GM19025 (cell line): ENCODE data around the gene RRP7A.
"Not testable (repeated sequence)": the region's sequence is repeated elsewhere in the genome, so short reads cannot be mapped to it uniquely, and the experiment has no call there.

Experiments
- ATAC-seq: cut with Tn5 transposase; IDR thresholded peaks from one replicate; pipeline ENCODE4 v1.9.1; 2021; ENCODE audit warnings: mild to moderate bottlenecking, low read depth, moderate library complexity; ENCODE audit not compliant: unreplicated experiment

RRP7A gene

GRCh38 chr22:42536634-42537033, 17.0 kb upstream of the RRP7A start:
- ATAC-seq, result not testable (repeated sequence)

- ATAC-seq, result no peak
These were observed 16.6 kb upstream of the RRP7A start for GRCh38 chr22:42536166-42536565.

DNA sequence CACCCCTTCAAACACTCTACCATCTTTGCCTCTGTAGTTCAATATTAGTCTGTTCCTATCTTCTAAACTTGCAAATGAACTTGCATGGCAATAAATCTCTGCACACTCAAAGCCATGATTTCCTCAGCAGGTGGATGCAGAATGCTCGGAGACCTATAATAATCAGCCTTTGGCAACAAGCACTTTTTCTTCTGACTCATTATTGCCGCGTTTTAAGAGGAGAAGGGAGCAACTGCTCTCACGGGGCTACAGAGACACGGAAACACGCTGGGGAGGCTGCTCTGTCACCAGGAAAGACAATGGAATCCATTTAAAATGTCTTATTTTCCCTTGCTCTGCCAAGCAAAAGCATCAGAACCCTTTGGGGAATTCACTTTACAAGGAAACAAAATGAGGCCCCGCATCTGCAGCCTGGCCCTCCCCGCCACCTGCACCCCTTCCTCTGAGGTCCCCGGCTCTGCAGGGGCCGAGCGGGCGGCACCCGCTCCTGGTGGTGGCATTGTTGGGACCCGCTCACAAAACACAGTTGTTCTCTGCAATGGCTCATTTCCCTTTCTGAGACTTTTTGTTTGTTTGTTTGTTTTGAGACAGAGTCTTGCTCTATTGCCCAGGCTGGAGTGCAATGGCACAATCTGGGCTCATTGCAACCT, 15.6 kb upstream of the RRP7A start:
- ATAC-seq, result not testable (repeated sequence)

DNA sequence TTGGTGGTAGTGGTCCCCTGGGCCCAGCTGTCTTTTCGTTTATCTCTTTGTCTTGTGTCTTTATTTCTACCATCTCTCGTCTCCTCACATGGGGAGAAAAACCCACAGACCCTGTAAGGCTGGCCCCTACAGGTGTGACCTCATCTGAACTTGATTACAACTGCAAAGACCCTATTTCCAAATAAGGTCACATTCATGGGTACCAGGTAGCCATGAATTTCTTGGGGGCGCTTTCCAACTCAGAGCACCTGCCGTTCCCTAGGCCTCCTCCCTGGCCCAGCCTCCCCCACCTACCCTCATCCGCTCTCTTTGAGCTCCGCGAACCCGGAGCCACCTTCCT, 14.0 kb upstream of the RRP7A start:
- no peak for ATAC-seq

DNA sequence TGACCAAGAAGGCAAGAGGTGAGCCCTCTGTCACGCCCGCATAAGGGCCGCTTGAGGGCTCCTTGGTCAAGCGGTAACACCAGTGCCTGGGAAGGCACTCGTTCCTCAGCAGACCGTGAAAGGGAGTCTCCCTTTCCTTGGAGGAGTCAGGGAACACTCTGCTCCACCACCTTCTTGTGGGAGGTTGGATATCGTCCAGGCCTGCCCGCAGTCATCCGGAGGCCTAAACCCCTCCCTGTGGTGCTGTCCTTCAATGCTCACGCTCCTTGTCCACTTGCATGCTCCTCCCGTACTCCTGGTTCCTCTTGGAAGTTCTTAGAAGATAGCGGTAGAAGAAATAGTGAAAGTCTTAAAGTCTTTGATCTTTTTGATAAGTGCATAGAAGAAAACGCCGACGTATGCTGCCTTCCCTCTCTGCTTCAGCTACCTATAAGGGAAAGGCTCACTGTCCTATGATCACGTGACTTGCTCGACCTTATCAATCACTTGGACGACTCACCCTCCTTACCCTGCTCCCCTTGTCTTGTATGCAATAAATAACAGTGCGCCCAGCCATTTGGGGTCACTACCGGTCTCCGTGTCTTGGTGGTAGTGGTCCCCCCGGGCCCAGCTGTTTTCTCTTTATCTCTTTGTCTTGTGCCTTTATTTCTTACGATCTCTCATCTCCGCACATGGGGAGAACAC, 11.9 kb upstream of the RRP7A start:
- not testable (repeated sequence) for ATAC-seq

DNA sequence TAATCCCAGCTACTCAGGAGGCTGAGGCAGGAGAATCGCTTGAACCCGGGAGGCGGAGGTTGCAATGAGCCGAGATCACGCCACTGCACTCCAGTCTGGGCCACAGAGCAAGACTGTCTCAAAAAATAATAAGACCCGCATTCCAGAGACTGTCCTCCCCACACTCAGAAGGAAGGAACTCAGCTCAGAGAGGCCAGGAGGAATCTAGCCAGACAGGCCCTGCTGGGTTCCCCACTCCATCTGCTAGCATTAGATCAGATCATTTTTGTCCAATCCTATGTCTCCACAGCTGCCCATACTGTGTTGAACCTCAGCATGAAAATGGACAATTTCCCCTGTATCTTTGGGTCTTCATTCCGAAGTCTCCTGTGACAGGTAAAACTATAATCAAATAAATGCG, 9.8 kb upstream of the RRP7A start:
- ATAC-seq, result not testable (repeated sequence)

GRCh38 chr22:42528591-42529307, 9.2 kb upstream of the RRP7A start:
- ATAC-seq, result no peak

- ATAC-seq, result no peak
These were observed 3.0 kb upstream of the RRP7A start for GRCh38 chr22:42522546-42522945.

- no peak for ATAC-seq
These were observed 1.6 kb upstream of the RRP7A start for GRCh38 chr22:42521228-42521546.

- peak; percentile 15 for ATAC-seq
These were observed 715 bp downstream of the RRP7A start for GRCh38 chr22:42518638-42519524.

GRCh38 chr22:42517103-42517502, 2.5 kb downstream of the RRP7A start:
- not testable (repeated sequence) for ATAC-seq

- no peak for ATAC-seq
These were observed 3.7 kb downstream of the RRP7A start for GRCh38 chr22:42515896-42516295.

- not testable (repeated sequence) for ATAC-seq
These were observed 4.3 kb downstream of the RRP7A start for GRCh38 chr22:42515304-42515703.

GRCh38 chr22:42514331-42514730, 5.3 kb downstream of the RRP7A start:
- not testable (repeated sequence) for ATAC-seq

DNA sequence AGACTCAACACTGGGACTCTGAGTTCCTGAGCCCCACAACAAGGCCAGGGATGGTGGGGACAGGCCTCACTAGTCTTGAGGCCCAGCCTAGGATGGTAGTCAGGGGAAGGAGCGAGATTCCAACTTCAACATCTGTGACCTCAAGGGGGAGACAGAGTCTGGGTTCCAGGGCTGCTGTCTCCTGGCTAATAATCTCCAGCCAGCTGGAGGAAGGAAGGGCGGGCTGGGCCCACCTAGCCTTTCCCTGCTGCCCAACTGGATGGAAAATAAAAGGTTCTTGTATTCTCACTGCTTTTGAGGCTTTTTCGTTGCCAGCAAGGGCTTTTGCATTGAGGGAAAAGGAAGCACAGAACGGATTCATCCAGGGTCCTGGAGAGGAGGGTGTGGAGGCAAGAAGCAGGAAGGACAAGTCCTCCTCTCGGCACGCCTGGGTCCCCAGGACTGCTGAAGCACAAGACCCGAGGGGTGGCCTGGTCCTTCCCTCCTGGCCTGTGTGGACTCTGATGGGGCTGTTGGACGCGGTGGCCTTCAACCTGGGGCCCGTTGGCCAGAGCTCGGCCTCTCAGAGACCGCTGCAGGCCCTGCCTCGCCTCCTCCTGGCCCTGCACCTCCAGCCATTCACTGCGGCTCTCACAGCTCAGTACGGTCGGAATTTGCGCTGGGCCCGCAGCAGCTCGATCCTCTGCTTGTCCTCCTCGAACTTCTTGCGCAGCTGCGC, 7.2 kb downstream of the RRP7A start:
- not testable (repeated sequence) for ATAC-seq

- ATAC-seq, result no peak
These were observed 8.2 kb downstream of the RRP7A start for GRCh38 chr22:42511401-42511891.

GRCh38 chr22:42509548-42509947, 10.0 kb downstream of the RRP7A start:
- no peak for ATAC-seq

DNA sequence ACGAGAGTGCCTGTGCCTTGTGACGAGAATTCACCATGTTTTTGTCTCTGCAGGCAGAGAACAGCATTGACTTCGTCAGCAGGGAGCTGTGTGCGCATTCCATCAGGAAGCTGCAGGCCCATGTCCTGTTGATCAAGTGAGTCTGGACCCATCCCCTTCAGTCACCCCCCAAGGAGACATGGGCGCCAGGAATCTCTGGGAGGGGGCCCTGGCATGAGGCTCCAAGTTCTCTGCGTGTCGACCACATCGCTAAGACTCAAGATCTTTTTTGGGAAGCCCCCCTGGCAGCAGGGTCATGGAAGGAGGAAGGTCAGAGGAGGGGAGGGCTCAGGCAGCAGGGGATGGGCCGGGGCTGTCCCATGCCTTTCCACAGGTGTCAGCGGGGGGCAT, 10.6 kb downstream of the RRP7A start:
- ATAC-seq, result not testable (repeated sequence)

GRCh38 chr22:42508327-42508974, 11.1 kb downstream of the RRP7A start:
- not testable (repeated sequence) for ATAC-seq

DNA sequence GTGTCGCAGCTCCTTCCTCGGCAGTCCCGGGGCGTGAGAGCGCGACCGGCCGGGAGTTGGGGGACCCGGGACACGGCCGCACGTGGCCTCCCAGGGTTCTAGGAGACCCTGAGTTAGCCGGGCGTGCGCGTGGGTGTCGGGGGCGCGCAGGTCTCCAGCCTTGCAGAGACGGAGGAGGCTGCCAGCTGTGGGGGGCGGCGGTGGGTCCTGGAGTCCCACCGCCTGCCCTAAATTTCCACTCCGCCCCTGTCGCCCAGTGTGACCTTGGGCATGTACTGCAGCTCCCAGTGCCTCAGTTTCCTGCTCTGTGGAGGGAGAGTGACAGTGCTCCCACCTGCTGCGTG, 18.8 kb downstream of the RRP7A start:
- no peak for ATAC-seq
